Lower leg skin (tissue), 4 donors: Measurements from ENCODE around the gene TRIAP1. TPM values are rescaled to one million over a fixed set of nuclear protein-coding genes. Genes with fewer than 3 reads are reported as not detected.

Experiments used
- DNase-seq, 2 donors: peaks; one replicate each; pipeline ENCODE4 v3.0.0-alpha.2; 2019; ENCODE audit warnings: low spot score in 2 of 2
- H3K4me3 ChIP-seq: fragments of 200-600 bp; sonication (generic); 2 replicates; pipeline ENCODE4 v1.5.1; 2017; ENCODE audit warnings: mild to moderate bottlenecking, low read depth; ENCODE audit not compliant: poor library complexity, severe bottlenecking
- CTCF ChIP-seq, 3 donors: fragments of 450-650 bp; IDR thresholded peaks; one replicate each; pipeline ENCODE4 v1.5.1; 2016; ENCODE audit warnings: antibody characterized with exemption in 3 of 3, mild to moderate bottlenecking in 3 of 3, moderate library complexity in 2 of 3
- POLR2A ChIP-seq, 2 donors: fragments of 450-650 bp; IDR thresholded peaks; one replicate each; pipeline ENCODE4 v1.6.1; 2016 to 2017; ENCODE audit warnings: antibody characterized with exemption in 2 of 2, mild to moderate bottlenecking in 1 of 2, moderate library complexity in 1 of 2
- WGBS, 2 donors: methylation state at CpG; one replicate each; pipeline ENCODE4 v1.1.5; 2018; 5-methylcytosine and 5-hydroxymethylcytosine counted together
- intact Hi-C: fragments of 100-400 bp; cut with DNase I; formaldehyde crosslinking; loops from one replicate; pipeline ENCODE4 v1.15.0; 2023; ENCODE audit warnings: low total_unique reads
- total RNA-seq, 4 donors: library from RNA; depleted of rRNA; stranded (reverse); fragments of >200 nt; gene quantifications; one replicate each; pipeline ENCODE4 v1.1.0, GENCODE V29; 2016

The TRIAP1 gene
- total RNA-seq, 4 donors from 2014 or later = 9.6 to 20.2 (median 16.1) TPM

GRCh38 chr12:120444676-120445075, 1.5 kb downstream of the TRIAP1 start:
- DNase-seq = no peak
- WGBS, 2 donors = 93% methylated on average over 2 of the region's 2 CpGs
- TF ChIP-seq CTCF (IDR thresholded peaks at IDR 0.05) (no peak), POLR2A (IDR thresholded peaks at IDR 0.05) (no peak)

GRCh38 chr12:120439646-120440247, 6.4 kb downstream of the TRIAP1 start:
- TF ChIP-seq POLR2A (IDR thresholded peaks at IDR 0.05) = no peak
- TF ChIP-seq CTCF (IDR thresholded peaks at IDR 0.05) = no peak
- intact Hi-C loops = no loop called here
- 16 to 34% methylated on average over 6 of the region's 6 CpGs for WGBS, 2 donors
- DNase-seq = no peak
- no peak overlapping the region for H3K4me3 ChIP-seq

More at GRCh38 chr12:120444676-120445075, 1.5 kb downstream of the TRIAP1 start:
- intact Hi-C loops = loop anchor here (5.0 kb wide), 1 partner anchor 93 kb away; no protein-coding TSS in a partner anchor
- H3K4me3 ChIP-seq = no peak overlapping the region

GRCh38 chr12:120438495-120439198, 7.5 kb downstream of the TRIAP1 start:
- DNase-seq = no peak
- H3K4me3 ChIP-seq = peak overlapping the region; percentile 56
- WGBS, 2 donors = 30 to 37% methylated on average over 17 of the region's 17 CpGs
- intact Hi-C loops = no loop called here
- TF ChIP-seq POLR2A (IDR thresholded peaks at IDR 0.05) = no peak
- TF ChIP-seq CTCF (IDR thresholded peaks at IDR 0.05) = no peak

- WGBS, 2 donors = 0 to 1% methylated on average over 49 to 53 of the region's 59 CpGs
- intact Hi-C loops = no loop called here
- DNase-seq = peak; percentile 94 to 99
- H3K4me3 ChIP-seq = peak within 1 kb of the TSS; percentile 56
- TF ChIP-seq POLR2A (IDR thresholded peaks at IDR 0.05) (no peak), CTCF (IDR thresholded peaks at IDR 0.05) (no peak)
Observed at GRCh38 chr12:120437735-120438494, 8.3 kb downstream of the TRIAP1 start, which contains the start of gene COX6A1. TSS of gene COX6A1 (plus strand) at chr12:120438113. CDS start at chr12:120438127, 14 bp downstream.

- WGBS, 2 donors = 59 to 64% methylated on average over 10 of the region's 10 CpGs
- H3K4me3 ChIP-seq = no peak overlapping the region
- TF ChIP-seq CTCF (IDR thresholded peaks at IDR 0.05) = no peak
- TF ChIP-seq POLR2A (IDR thresholded peaks at IDR 0.05) = no peak
- no peak for DNase-seq
- intact Hi-C loops = no loop called here
Observed at GRCh38 chr12:120432772-120433525, 13.2 kb downstream of the TRIAP1 start.
